Muscle of leg (tissue), 11 donors: ENCODE data around the gene RCN1. TPM values are rescaled to one million over a fixed set of nuclear protein-coding genes. Genes with fewer than 3 reads are reported as not detected.

Experiments used
- DNase-seq: peaks from one replicate; pipeline ENCODE4 v3.0.0; 2013
- H3K27ac ChIP-seq: one replicate; pipeline ENCODE4 v1.5.1; 2013; ENCODE audit warnings: mild to moderate bottlenecking, low read length, control low read depth
- H3K27me3 ChIP-seq: one replicate; pipeline ENCODE4 v1.6.1; 2013; ENCODE audit warnings: low read length; ENCODE audit not compliant: control insufficient read depth, insufficient read depth
- H3K36me3 ChIP-seq: one replicate; pipeline ENCODE4 v1.6.1; 2013; ENCODE audit warnings: low read length; ENCODE audit not compliant: control insufficient read depth, insufficient read depth
- H3K4me1 ChIP-seq: one replicate; pipeline ENCODE4 v1.6.1; 2013; ENCODE audit warnings: low read length; ENCODE audit not compliant: control insufficient read depth, insufficient read depth
- H3K4me3 ChIP-seq: one replicate; pipeline ENCODE4 v1.5.1; 2013; ENCODE audit warnings: low read length, control low read depth
- H3K9me3 ChIP-seq: replicated peaks from 2 replicates; pipeline ENCODE4 v1.6.1; 2013; ENCODE audit warnings: low read depth, low read length; ENCODE audit not compliant: control insufficient read depth
- WGBS: methylation state at CpG from one replicate; pipeline ENCODE4 v1.1.5; 2013; ENCODE audit warnings: missing lambda C conversion rate; ENCODE audit not compliant: insufficient coverage; 5-methylcytosine and 5-hydroxymethylcytosine counted together
- polyA plus RNA-seq, 8 donors: library from polyadenylated mRNA; unstranded; fragments of 120-200 nt; gene quantifications; one replicate each; pipeline versions ENCODE4 v1.2.1 to v1.2.3, GENCODE V29; 2013; ENCODE audit warnings: inconsistent platforms in 1 of 8, low replicate concordance in 1 of 8; ENCODE audit not compliant: insufficient read length in 8 of 8, insufficient read depth in 1 of 8
- total RNA-seq: library from RNA; stranded (reverse); fragments of 120-200 nt; gene quantifications from one replicate; pipeline ENCODE4 v1.2.4, GENCODE V29; 2013

The RCN1 gene
- total and polyA plus RNA-seq, 9 donors: 104 to 202 (median 145) TPM

- no peak for DNase-seq
- H3K9me3 ChIP-seq: no peaks in the 10 kb centered on the region
- no peaks in the 10 kb centered on the region for H3K4me1 ChIP-seq
- H3K36me3 ChIP-seq: no peaks in the 10 kb centered on the region
- WGBS: 92% methylated on average over 4 of the region's 4 CpGs
- no peak overlapping the region for H3K4me3 ChIP-seq
- no peak overlapping the region for H3K27ac ChIP-seq
- peaks cover 3% of the 10 kb centered on the region for H3K27me3 ChIP-seq
Observed at GRCh38 chr11:32121012-32121411, 30.1 kb downstream of the RCN1 start.

DNA sequence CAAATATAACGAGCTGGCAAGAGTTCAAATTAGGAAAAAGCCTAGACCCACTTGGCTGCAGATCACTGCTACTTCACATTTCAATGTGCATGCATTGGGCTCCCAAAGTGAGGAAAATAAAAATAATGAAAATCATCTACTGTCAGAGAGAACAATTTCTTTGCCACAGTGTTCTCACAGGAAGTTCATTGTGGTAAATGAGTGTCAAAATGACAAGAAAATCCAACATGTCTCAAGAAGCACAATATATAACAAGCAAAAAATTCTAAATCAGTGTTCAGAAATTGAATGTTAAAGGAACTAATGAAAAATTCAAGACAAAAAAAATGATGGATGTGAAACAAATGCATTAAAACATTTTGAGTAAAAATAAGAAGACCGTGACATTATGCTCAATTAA lies 31.3 kb downstream of the RCN1 start:
- Histone ChIP-seq H3K4me1 (no peaks in the 10 kb centered on the region), H3K27me3 (peaks cover 3% of the 10 kb centered on the region), H3K27ac (no peak overlapping the region), H3K36me3 (no peaks in the 10 kb centered on the region), H3K4me3 (no peak overlapping the region), H3K9me3 (no peaks in the 10 kb centered on the region)
- no peak for DNase-seq
- WGBS: no CpG with 5 or more reads among the region's 2 CpGs

DNA sequence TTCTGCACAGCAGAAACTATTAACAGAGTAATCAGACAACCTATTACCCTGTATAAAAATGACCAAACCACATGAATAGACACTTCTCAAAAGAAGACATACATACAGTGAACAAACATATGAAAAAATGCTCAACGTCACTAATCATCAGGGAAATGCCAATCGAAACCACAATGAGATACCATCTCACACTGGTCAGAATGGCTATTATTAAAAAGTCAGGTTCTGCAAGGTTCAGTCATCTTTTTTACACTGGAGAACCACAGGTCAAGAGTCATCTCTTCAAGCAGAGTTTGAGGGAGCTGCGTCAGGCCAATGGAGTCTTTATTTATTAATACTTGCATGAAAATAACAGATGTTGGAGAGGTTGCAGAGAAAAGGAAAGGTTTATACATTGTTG lies 40.4 kb downstream of the RCN1 start:
- no CpG with 5 or more reads among the region's 3 CpGs for WGBS
- Histone ChIP-seq H3K27me3 (no peaks in the 10 kb centered on the region), H3K9me3 (no peaks in the 10 kb centered on the region), H3K36me3 (no peaks in the 10 kb centered on the region), H3K4me1 (no peaks in the 10 kb centered on the region), H3K4me3 (no peak overlapping the region), H3K27ac (no peak overlapping the region)
- DNase-seq: no peak

- Histone ChIP-seq H3K36me3 (no peaks in the 10 kb centered on the region), H3K4me1 (no peaks in the 10 kb centered on the region), H3K9me3 (no peaks in the 10 kb centered on the region), H3K4me3 (no peak overlapping the region), H3K27ac (no peak overlapping the region), H3K27me3 (no peaks in the 10 kb centered on the region)
- no CpG with 5 or more reads among the region's 3 CpGs for WGBS
- no peak for DNase-seq
Observed at GRCh38 chr11:32136657-32137056, 45.8 kb downstream of the RCN1 start.

GRCh38 chr11:32137263-32137662 lies 46.4 kb downstream of the RCN1 start:
- Histone ChIP-seq H3K36me3 (no peaks in the 10 kb centered on the region), H3K27ac (no peak overlapping the region), H3K4me3 (no peak overlapping the region), H3K4me1 (no peaks in the 10 kb centered on the region), H3K9me3 (no peaks in the 10 kb centered on the region), H3K27me3 (no peaks in the 10 kb centered on the region)
- WGBS: 17% methylated on average over 2 of the region's 2 CpGs
- peak; percentile 19 for DNase-seq

DNA sequence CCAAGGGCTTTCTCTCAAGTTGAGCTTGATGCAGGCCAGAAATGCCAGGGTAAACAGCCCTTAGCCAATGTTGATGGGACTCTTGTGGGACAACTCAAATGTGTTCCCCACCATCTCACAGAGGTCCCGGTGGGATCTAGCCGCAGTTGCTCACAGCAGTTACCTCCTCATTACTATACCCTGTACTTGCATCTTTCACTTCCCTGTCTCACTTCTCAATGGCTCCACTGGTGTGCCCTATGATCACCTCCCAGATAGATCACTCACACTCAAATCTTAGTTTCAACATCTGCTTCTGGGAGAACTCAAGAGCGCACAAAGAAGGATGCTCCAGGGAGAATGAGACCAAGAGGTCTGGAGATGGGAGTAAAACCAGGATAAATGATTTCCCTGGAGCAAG lies 47.0 kb downstream of the RCN1 start:
- no peak overlapping the region for H3K27ac ChIP-seq
- DNase-seq: no peak
- H3K4me1 ChIP-seq: no peaks in the 10 kb centered on the region
- H3K27me3 ChIP-seq: no peaks in the 10 kb centered on the region
- H3K4me3 ChIP-seq: no peak overlapping the region
- 95% methylated on average over 2 of the region's 3 CpGs for WGBS
- H3K9me3 ChIP-seq: no peaks in the 10 kb centered on the region
- H3K36me3 ChIP-seq: no peaks in the 10 kb centered on the region

DNA sequence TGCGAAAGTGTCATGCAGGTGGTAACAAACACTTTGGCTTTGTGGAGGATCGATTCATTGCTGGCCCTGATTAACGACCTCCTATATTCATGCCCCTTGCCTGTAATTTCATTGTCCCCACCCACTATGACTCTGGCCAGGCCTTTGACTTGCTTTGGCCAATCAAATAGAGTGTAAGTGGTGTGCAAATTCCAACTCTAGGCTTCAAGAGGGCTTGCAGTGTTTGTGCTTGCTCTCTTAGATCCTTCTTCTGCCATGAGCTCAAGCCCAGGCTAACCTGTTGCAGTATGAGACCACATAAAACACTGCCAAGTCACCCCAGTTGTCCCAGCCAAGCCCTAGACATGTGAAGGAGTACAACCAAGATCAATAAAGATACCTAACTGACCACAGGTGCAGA lies 48.0 kb downstream of the RCN1 start:
- Histone ChIP-seq H3K27ac (no peak overlapping the region), H3K4me1 (no peaks in the 10 kb centered on the region), H3K36me3 (no peaks in the 10 kb centered on the region), H3K9me3 (no peaks in the 10 kb centered on the region), H3K27me3 (no peaks in the 10 kb centered on the region), H3K4me3 (no peak overlapping the region)
- WGBS: 67% methylated on average over 1 of the region's 3 CpGs
- no peak for DNase-seq

DNA sequence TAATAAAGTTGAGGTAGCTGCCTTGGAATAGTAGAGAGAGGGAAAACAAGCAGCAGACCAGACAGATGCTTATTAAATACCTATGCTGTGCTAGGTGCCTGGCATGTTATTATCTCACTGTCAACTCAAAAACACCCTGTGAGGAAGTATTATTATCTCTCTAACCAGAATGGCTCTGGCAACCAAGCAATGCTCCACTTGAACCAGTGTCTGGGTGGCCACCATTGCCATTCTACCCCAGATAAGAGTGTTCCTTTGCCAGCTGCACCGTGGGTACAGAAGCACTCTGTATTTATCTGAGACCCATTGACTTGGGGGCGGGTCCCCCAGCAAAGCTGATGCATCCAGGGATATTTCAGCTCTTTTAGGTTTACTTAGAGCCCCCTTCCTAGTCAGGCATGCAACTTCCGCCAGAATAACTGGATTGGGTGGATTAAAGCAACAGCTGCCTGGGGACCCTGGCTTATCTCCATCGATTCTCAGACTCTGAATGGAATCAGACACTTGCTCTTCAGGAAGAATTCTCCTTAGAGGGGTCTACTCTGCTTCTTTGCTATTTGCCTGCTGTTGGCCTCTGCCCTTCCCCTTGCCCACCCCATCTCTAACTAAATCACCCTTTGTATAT lies 49.1 kb downstream of the RCN1 start:
- Histone ChIP-seq H3K36me3 (no peaks in the 10 kb centered on the region), H3K4me3 (no peak overlapping the region), H3K4me1 (no peaks in the 10 kb centered on the region), H3K9me3 (no peaks in the 10 kb centered on the region), H3K27me3 (no peaks in the 10 kb centered on the region), H3K27ac (no peak overlapping the region)
- no peak for DNase-seq
- WGBS: 46% methylated on average over 4 of the region's 4 CpGs

DNA sequence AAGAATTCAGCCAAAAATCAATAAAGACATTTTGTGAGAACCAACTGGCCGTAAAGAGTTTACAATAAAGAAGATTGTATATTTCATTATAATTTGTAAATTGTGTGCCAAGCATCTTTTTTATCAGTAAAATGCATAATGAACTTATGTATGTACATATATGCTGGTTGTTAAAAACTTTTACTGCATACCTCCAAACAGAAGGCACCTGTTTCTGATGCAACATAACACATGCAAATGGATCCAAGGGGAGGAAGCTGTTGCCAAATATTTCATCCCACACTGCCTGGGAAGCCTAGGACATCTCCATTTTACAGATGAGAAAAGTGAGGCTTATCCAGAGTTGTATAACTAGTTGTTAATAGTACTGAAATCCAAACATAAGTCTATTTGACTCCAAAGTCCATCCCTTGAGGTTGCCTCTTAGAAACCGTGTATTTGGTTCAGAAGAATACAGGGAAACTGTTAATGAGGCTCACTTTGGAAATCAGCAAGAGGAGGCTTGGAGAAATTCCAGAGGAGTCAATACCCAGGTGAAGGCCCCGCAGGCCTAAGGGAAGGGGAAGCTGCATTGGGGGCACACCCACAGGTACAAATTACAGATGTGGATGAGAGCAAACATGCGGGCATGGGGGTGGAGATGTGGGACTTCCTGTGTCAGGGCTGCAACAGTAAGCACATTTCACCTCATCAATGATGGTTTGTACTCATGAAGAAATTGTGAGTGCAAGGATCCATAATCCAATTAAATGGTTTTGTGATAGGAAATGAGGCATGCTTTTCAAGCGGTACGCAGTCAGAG lies 51.1 kb downstream of the RCN1 start:
- H3K36me3 ChIP-seq: no peaks in the 10 kb centered on the region
- H3K4me3 ChIP-seq: no peak overlapping the region
- no peaks in the 10 kb centered on the region for H3K9me3 ChIP-seq
- no peak for DNase-seq
- WGBS: 78% methylated on average over 4 of the region's 6 CpGs
- H3K27ac ChIP-seq: no peak overlapping the region
- no peaks in the 10 kb centered on the region for H3K27me3 ChIP-seq
- H3K4me1 ChIP-seq: no peaks in the 10 kb centered on the region

GRCh38 chr11:32143378-32143777 lies 52.5 kb downstream of the RCN1 start:
- no peak for DNase-seq
- 91% methylated on average over 5 of the region's 8 CpGs for whole genome bisulfite sequencing

More at GRCh38 chr11:32143378-32143777, 52.5 kb downstream of the RCN1 start:
- no peaks in the 10 kb centered on the region for H3K36me3 ChIP-seq
- H3K4me1 ChIP-seq: no peaks in the 10 kb centered on the region
- H3K9me3 ChIP-seq: no peaks in the 10 kb centered on the region
- H3K27me3 ChIP-seq: no peaks in the 10 kb centered on the region
- no peak overlapping the region for H3K4me3 ChIP-seq
- no peak overlapping the region for H3K27ac ChIP-seq
